Activated effector memory CD4-positive, alpha-beta T cell treated with Interleukin-2 at 50 U/mL for 16 hours (primary cell): ENCODE data around the gene BCAR3.
"Not testable (repeated sequence)": the region's sequence is repeated elsewhere in the genome, so short reads cannot be mapped to it uniquely, and the experiment has no call there.

ENCODE experiments used
- DNase-seq: peaks from one replicate; pipeline ENCODE4 v3.0.0-alpha.2; 2020

The BCAR3 gene

DNA sequence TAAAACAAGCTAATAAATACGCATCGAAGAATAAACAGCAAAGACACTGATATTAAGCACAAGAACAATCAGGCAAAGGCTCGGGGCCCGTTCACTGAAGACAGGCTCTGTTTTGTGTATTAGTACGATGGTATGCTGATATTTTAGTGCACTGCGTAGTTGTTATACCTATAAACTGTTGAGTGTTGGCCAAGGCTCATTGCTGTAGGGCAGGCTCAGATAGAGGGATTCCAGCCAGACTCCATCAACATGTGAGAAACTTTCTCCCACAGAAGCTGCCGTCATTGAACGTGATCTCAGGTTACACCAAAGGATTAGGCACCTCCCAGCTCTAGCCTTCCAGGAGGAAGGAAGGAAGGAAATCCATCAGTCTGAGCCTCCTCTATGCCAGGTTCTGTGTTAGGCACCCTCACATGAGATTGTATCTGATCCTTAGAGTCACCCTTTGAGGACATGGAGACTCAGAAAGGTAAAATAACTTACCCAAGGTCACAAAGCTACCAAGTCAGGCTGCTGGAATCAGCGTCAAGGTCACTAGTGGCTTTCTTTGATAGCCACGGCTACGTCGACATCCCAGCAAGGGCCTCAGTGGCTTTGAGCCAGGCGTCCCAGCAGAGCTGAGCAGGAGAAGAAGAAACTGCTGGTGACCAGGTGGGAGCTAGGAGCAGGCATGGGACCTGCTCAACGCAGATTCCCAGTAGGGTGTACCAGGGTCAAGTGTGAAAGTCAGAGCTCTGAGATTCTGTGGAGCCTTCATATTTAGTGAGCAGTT, 14.8 kb downstream of the BCAR3 start:
- no peak for DNase-seq

DNA sequence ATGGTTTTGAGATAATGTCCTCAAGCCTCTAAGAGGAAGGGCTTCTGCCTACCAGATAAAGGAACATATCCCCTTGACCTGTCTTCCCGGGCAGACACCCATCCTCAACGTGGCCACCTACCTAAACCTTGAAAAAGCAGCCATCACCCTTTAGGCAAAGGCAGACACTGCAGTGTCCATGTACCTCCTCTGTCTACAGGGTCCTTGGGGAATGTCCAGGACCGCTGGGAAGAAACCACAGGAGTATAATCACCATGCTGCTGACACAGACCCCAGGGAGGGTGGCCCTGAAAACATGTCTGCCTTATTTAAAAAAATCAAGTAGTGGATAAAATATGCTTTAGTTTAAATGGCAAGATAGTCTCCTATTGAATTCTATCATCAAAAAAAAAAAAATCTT, 16.6 kb downstream of the BCAR3 start:
- no peak for DNase-seq

DNA sequence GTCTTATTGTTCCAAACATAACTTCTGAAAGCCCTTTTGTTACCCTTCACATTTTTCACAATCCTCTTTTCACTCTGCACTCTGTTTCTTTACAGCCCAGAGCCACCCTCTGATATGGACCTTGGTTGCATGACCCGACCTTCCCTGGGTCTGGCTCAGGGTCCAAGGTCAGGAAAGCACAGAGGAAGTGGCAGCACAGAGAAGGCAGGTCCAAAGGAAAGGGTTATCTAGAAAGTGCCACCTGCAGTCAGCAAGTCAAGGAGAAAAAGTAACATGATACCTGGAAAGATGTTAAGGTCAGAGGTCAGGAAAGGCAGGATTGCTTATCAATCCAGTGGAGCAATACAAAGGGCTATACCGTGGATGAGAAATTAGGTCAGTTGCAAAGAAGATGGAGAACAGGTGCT, 18.4 kb downstream of the BCAR3 start:
- DNase-seq = no peak

DNA sequence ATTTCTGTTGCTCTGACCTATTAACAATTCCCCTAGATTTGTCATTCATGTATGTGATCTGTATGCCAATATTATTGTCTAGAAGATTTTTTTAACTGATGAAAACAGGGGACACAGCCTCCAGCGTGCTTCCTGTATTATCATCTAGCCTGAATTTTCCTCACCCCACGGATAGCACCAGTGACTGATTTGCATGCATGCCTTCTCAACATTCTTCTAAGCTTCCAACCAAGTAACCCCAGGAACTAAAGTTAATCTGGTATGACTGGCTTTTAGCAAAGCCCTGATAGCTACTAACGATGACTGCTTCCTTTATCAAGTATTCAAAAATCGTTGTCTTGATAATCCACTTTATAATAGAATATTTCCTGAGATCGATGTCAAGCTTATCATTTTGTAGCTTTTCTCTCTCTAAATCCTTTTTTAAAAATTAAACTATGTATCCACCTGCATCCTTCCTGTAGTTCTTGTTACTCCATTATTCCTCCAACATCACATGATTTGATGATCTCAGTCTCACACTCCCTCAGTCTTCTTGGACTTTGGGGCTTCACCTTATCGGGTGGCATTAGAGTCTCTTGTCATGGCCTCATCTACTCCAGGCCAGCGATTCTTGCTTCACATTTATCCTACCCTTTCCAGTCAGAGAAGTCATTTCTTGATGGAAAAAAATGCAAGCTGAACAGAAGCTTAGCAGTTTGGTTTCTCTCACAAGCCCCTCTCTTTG, 19.0 kb downstream of the BCAR3 start:
- DNase-seq = no peak

DNA sequence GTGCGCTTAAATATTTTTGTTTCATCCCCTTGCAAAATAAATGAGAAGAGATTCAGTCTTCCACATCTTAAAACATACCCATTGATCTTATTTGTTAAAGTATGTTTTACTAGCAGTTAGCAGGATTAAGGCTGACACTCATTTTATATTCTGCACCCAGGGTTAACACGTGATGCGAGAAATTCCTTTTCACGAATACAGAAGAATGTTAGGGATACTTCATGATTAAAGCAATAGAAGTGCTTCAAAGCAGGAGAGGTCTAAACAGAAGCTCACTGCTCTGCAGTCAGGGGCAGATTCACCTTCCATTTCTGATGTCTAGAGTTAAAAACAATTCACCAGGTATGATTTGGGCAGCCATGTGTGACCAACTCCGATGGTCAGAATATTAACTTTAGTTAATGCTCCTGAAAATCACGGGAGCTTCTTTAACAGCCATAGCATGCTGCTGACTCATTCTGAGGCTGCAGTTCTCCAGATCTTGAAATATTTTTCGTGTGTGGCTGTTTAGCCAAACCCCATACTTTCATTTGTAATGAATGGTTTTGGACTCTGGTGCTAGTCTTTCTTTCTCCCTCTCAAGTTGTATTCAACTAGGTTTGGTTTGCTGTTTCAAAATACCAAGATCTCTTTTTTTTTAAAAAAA, 19.7 kb downstream of the BCAR3 start:
- no peak for DNase-seq

DNA sequence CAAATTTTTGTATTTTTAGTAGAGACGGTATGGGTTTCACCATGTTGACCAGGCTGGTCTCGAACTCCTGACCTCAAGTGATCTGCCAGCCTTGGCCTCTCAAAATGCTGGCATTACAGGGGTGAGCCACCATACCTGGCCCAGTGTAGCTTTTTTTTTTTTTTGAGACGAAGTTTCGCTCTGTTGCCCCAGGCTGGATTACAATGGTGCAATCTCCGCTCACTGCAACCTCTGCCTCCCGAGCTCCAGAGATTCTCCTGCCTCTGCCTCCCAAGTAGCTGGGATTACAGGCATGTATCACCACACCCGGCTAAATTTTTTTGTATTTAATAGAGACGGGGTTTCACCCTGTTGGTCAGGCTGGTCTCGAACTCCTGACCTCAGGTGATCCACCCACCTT, 20.3 kb downstream of the BCAR3 start:
- not testable (repeated sequence) for DNase-seq

DNA sequence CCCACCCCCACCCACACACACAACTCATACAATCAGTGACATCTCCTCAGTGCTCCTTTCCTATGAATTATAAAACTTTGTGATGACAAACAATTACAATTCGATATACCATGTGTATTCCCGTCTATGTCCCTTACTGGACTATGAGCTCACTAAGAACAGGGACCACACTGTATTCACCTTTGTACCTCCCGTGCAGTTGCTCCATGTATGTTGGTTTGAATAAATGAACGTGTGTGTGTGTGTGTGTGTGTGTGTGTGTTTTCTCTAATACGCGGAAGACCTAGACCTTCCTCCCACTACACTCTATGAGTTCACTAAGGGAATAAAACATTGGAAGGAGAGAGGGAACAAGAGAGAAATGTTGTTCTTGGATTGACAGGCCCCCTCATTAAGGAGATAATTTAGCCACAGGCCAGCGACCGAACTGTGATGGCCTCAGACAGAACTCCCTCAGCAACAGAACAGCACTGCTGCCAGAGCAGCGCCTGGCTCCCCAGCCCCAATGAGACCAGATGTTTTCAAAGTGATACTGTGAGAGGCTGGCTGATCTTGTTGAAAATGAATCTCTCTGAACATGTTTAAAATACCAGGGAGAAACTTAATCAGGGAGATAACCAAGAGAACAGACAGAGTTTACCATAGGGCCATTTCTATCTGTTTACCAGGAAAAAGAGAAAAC, 21.7 kb downstream of the BCAR3 start:
- DNase-seq = no peak

DNA sequence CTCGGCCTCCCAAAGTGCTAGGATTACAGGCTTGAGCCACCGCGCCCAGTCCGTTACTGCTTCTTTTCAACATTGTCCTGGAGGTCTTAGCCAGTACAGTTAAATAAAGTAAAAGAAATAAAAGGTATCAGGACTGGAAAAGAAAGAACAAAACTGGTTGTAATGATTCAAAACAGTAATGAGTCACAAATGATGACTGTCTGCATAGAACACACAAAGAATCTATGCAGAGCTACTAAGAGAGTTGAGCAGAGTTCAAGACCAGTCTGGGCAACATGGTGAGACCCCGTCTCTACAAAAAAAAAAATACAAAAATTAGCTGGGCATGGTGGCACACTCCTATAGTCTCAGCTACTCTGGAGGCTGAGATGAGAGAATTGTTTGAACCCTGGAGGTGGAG, 23.4 kb downstream of the BCAR3 start:
- DNase-seq = no peak

DNA sequence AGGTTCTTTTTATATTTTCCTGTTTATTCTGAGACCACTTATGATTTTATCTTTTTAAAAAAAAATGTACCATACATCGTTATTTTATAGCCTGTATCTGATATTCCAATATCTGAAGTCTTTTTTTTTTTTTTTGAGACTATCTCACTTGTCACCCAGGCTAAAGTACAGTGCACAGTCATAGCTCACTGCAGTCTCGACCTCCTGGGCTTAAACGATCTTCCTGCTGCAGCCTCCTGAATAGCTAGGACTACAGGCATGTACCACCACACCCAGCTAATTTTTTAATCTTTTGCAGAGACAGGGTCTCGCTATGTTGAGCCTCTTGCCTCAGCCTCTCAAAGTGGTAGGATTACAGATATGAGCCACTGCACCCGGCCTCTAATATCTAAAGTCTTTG, 25.1 kb downstream of the BCAR3 start:
- DNase-seq = no peak

DNA sequence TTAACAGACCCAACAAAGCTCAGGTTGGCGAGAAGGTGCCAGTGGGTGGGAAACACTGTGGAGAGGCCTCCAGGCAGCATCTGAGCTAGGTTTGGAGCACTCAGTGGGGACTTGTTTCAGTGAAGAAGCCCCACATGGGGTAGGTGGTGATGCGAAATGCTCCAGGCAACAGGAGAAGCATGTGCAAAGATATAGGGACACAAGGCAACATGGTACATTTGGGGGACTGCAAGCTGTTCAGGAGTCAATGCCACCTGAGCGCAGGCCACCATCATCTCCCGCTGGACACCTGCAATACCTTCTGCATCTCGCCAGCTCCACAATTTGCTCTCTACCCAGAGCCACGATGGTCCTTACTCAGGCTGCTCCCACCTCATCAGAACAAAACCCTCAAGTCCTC, 28.0 kb downstream of the BCAR3 start:
- DNase-seq = no peak

DNA sequence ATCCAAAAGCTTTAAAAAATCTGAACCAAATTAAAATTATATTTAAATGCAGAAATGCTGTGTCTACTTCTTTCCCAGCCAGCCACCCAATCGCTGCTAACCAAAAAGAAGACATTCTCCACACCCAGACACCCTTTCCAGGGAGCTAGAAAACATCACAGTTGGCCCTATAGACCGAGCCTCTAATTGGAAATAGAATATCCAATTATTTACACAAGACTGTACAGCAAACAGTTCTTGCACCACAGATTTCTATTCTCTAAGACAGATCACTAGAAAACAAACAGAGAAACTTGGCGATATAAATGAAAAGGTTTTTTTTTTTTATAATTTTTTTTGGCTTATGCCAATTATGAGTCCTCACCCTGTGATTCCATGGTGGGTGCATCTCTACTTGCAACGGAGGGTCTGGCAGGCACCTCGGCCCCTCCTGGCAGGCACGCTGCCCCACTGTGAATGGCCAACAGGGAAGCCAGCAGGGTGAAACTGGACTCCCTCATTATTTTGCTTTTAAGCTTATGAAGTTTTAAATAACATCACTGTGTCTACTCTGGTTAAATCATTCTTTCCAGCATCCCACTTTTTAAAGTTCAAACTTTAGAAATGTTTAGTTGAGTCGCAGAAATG, 29.2 kb downstream of the BCAR3 start:
- no peak for DNase-seq

DNA sequence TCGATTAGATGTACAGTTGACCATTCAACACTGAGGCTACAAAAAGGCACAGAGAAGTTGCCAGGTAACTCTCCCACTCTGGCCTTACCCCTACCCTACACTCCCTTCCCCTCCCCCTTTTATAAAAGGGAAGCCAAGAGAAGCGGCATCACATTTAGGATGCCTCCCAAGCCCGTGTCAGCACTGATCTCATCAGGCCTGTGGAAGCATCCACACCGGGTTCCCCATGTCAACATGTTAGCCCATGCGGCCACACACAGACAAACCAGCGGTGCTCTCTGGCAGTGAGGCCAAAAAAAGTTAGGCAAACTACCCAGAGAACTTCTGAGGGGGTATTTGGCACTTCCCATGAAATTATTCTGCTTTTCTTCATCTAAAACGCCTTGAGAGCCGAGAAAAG, 29.9 kb downstream of the BCAR3 start:
- DNase-seq = no peak

DNA sequence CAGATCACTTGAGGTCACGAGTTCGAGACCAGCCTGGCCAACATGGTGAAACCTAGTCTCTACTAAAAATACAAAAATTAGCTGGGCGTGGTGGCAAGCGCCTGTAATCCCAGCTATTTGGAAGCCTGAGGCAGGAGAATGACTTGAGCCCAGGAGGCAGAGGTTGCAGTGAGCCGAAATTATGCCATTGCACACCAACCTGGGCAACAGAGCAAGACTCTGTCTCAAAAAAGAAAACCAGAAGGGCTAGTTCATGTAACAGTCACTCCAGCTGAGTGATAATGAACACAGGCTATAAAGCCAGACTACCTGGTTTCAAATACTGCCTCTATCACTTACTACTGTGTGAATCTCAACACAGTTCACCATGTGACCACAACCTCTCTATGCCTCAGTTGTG, 31.5 kb downstream of the BCAR3 start:
- DNase-seq = not testable (repeated sequence)

DNA sequence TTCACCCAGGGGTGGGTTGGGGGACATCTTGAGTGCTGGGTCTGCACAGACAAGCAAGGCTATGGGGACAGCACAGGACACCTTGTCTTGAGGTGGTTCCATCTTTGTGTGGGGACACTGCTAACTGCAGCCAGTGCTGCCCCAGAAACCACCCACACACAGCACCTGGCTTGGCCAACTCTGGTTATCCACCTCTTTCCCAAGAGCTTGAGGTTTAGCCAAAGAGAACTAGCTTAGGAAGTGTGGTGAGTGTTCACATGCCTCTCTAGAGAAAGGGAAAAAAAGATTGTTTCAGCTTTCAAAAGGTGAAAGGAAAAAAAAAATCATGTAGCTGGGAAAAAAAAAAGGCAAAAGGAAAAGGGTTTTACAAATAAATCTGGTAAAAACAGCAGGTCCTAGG, 32.4 kb downstream of the BCAR3 start:
- no peak for DNase-seq

DNA sequence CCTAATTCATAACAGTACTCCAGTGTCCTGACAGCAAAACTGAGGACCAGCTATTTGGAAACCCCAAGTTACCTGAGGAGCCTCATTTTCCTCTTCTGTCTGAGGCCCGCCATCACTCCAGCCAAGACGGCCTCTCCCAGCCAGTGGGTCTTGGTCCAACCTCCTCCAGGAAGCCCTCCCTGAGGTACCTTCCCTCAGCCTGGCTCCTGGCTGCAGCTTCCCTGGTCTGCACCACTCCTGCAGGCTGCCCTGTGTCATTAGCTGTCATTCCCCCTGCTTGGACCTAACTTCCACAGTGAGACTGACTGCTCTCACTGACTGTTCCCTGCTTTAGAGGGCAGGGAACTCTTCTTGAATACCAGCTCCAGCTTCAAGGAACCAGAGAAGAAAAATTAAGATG, 33.0 kb downstream of the BCAR3 start:
- DNase-seq = no peak

DNA sequence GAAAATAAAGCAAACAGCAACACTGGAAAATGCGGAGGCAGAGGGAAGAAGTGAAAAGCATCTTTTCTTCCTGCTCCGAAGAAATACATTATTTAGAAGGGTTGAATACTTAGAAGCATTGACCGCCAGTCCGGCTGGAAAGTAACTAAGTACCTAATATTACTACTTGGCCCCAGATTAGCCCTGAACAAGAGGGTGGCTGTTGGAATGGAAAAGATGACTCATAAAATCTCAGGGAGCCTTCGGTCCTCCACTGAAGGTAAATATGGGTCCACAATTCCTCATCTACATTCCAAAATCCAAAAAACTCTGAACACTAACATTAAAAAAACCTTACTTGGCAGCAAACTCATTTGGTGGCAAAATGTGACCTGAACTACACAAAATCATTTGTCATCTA, 40.1 kb downstream of the BCAR3 start:
- DNase-seq = no peak

DNA sequence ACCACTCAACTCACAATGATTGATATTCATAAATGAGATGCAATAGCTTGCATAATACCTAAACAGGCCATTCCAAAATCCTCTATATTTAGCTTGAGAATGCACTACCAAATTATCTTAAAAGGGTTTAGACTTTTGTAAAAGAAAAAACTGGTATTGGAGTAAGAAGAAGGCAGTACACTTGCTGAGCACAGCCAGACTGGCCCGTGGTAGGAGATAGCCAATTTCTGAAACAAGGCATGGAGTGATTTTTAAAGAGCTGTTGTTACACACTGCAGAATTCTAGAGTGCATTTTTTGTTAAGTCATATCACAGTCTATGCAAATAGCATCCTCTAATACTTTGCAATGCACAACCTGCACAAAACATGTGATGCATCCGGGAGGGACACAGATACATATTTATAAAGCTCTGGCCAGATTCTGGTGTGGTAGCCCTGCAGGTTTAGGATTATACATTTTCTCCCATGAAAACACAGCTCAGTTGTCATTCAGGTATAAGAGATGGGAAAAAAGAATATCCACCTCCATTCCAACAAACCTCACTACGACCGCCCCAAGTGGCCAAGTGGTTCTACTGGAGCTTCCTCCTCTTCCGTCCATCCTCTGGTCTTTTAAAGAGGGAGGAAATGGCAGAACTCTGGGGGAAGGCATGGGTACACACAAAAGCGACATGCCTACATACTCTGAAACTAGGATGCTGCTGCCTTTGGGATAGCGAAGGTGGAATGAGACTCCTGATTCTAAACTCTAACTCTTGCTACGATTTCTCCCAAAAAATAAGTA, 40.8 kb downstream of the BCAR3 start:
- DNase-seq = no peak

DNA sequence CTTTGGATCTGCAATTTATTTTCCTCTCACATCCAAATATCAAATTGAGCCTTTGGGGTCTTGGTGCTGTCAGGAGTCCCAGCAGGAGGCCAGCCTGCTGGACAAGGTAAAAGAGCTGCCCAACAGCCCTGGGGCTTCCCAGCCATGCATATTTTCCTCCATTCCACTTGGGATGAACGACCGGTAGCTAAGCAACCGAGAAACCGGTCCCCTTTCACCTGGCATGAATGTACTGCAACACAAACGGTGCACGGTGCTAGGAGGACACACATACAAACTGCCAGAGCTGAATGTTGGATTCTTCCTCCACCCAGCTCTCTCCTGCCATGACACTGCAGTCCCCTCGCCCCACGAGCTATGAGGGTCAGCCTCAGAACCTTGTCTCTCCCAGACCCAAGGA, 42.7 kb downstream of the BCAR3 start:
- DNase-seq = no peak

DNA sequence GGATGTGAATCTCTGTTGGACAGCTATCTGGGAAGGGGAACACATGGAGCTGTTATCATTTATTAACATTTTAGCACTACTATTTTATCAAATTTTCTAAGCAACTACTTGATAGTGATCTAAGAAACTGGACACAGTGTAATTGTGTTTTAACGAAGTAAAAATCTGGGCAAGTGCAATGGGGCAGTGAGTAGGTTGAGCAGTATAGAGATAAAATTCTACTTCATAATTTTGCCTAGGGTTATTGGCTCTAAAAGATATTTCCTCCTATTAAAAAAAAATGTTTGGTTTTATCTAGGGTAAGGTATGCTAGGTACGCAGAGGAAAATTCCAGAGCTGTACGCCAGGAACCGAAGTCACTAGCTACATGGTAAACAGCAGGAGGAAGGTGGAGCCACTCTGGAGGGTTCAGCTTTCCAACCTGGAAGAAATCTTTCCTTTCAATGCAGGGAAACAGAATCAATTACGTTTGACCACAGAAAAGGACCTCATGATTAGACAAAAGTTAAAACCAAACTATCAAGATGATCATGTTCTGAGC, 43.3 kb downstream of the BCAR3 start:
- DNase-seq = no peak

DNA sequence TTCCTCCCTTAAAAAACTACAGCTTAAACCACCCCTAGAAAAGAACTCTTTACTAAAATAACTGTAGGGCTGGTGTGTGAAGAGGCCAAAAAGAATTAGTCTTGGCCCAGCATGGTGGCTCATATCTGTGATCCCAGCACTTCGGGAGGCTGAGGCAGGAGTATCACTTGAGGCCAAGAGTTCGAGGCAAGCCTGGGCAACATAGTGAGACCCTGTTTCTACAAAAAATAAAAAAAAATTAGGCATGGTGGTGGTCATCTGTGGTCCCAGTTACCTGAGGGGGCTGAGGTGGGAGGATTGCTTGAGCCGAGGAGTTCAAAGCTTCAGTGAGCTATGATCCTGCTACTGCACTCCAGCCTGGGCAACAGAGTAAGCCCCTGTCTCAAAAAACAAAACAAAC, 44.9 kb downstream of the BCAR3 start:
- no peak for DNase-seq

DNA sequence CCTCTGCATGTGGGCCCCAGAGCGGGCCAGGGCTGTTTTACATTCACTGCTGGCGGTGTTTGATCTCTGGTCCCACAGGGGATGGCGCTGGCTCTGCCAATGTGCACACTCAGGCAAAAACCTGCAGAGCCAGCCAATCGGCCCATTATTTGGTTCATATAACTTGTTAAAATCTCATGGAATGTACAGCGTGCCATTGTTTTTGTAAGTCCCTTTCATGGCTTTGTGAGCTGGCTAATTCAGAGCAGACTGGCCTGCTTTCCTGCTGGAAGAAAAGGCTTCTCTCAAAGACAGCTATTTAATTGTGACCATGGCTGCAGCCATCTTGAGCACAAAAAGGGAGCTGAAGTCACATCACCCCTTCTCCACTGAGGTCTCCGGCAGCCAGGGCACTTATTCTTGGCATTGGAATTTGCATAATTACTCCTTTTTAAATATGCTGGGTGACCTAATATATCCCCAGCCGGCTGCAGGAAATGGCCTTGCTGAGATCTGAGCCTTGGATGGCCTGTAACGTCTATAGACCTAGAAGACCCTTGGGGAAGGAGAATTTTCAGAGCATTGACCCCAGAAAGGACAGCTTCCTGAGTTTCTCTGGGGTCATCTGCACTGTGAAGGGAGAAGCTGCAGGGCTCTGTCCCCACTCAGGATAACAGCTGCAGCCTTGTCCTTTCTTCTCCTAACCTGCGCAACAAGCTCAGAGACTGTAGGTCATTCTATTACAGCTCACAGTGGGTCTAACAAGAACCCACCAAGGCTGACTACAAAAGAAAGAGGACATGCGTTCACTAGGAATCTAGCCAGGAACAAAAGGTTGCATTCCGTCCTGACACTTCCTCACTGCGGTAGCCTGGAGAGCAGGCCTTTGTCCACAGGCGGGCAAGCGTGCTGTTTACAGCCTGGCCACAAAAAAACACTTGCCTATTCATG, 45.8 kb downstream of the BCAR3 start:
- no peak for DNase-seq
